T-helper 1 cell treated with Interleukin-12 subunit alpha and Interleukin-12 subunit beta and Interleukin-4 antibody, amounts not matched to agents 30 ng/mL and 1 ng/mL, for 36 hours (primary cell): Measurements from ENCODE around the gene ZNF613. TPM values are rescaled to one million over a fixed set of nuclear protein-coding genes. Genes with fewer than 3 reads are reported as not detected.

Experiments
- intact Hi-C: fragments of 100-400 bp; cut with micrococcal nuclease; formaldehyde crosslinking; loops from one replicate; pipeline ENCODE4 v1.15.1; 2024
- total RNA-seq: library from RNA; stranded (reverse); gene quantifications from 2 replicates; pipeline ENCODE4 v1.2.3, GENCODE V29; 2022

Gene ZNF613
- total RNA-seq: 5.2 and 5.5 TPM in 2 replicates

DNA sequence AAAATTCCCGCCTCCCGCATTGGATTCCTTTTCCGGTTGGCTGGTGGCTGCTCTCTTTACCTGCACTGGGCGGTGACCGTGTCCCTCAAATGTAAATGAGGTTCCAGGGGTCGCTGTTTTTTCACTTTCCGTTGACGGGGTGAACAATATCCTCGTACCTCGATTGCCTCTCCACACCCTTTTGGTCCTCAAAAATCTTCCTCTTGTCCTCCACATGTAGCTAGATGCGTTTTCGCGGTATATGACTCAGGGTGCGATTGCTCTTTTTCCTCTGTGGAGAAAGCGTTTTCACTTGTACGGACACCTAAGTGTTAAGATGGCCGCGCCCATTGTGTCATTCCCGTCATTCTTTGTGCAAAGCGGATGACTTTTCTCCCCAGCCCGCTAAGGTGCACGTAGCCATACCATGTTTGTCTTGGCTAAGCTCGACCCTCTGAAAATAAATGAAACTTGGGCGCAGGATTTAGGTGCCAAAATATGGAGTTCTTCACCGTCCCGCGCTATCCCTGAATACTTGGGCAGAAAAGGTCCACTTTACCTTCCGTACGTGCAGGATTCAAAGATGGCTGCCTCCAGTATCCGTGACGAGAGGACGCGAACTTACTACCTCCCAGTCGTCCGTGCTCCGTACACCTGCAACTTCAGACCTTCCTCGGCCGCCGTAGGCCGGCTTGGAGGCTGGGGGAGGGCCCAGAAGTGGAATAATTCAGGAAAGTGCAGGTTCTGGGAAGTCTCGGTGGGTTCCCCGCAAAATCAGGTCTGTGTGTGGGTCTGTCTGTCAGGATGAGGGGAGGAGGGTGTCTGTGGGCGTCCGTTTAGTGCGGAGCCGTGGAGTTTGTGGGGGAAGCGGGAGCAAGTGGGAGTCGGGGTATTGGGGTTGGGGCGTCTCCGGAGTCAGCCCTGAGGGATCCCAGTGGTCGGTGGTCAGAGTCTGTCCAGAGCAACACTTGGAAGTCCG lies at the start of gene ZNF613:
Gene ZNF613 (plus strand): TSS at position 689 of the 958 bp plus-strand sequence. CDS start 8,749 bp downstream, outside the sequence.
- intact Hi-C loops: loop anchor here (1.0 to 5.0 kb wide), 12 partner anchors 22 to 1406 kb away; partner anchors contain the start of genes ZNF350, ZNF432, ZNF614 and ZNF615

- intact Hi-C loops: no loop called here
These were observed 44.8 kb upstream of the ZNF613 start for GRCh38 chr19:51882518-51882917.

GRCh38 chr19:51884713-51885112 lies 42.6 kb upstream of the ZNF613 start:
- intact Hi-C loops: no loop called here

- intact Hi-C loops: no loop called here
These were observed 39.5 kb upstream of the ZNF613 start, which contains the start of gene ZNF577 for GRCh38 chr19:51887522-51888498. Gene ZNF577 (minus strand): TSS chr19:51887951. CDS start chr19:51880382, 7,569 bp downstream.

- intact Hi-C loops: no loop called here
These were observed 37.3 kb upstream of the ZNF613 start for GRCh38 chr19:51889934-51890333.

DNA sequence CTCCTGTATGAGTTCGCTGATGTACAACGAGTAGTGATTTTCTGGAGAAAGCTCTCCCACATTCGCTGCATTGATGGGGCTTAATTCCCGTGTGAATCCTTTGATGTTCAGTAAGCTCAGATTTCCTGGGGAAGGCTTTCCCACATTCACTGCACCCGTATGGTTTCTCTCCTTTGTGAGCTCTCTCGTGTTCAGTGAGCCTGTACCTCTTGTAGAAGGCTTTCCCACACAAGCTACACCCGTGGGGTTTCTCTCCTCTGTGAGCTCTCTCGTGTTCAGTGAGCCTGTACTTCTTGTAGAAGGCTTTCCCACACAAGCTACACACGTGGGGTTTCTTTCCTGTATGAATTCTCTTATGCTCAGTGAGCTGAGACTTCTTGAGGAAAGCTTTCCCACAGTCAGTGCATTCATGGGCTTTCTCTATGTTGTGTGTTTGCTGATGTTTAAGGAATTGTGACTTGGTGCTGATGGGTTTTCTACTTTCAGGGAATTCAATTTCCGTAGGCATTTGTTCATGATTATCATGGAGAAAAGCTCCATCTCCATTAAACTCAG lies 36.0 kb upstream of the ZNF613 start:
- intact Hi-C loops: no loop called here

- intact Hi-C loops: loop anchor here (10.0 kb wide), 1 partner anchor 507 kb away; the partner anchor contains the start of gene C19orf84
These were observed 25.4 kb upstream of the ZNF613 start for GRCh38 chr19:51901860-51902259.

- intact Hi-C loops: loop anchor here (10.0 kb wide), 1 partner anchor 508 kb away; the partner anchor contains the start of gene C19orf84
These were observed 24.1 kb upstream of the ZNF613 start for GRCh38 chr19:51903192-51903591.

DNA sequence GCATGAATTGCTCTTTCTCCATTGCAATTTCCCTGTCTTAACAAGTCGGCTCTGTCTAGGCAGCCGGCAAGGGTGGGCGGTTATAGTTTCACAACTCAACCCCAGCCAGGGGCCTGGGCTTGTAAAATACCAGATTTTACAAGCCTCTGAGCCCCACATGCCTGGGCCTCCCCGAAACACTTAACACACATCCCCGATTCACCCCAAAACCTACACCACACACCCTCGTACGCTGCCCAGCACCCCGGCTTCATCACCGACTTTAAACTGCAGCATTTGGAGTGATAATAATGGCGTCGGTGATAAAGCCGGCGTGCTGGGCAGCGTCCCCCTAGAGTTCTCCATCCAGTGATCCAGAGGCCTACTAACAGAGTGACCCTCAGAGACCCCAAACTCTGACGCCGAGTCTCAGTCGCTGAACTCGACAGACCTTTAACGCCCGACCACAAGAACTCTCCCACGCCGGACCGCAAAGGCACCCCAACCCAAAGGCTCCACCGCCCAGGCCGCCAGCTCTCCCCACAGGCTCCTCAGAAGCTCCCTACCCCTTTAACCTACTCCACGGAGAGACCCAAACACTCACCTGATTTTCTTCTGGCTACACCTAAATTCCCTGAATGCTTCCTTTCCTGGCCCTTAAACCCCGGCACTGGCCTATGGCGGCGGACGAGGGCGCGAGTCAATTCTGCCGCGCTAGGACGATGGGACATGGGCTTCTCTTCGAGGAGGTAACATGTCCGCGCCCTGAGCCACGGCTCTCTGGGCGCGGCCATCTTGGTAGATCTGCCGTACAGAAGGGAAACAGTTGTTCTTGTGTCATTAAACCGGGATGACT lies 22.7 kb upstream of the ZNF613 start, which contains the start of gene ZNF649:
Gene ZNF649 (minus strand): TSS at position 687 of the 835 bp plus-strand sequence. CDS start 4,910 bp downstream, outside the sequence.
- intact Hi-C loops: loop anchor here (1.0 to 10.0 kb wide), 4 partner anchors 23 to 510 kb away; partner anchors contain the start of genes C19orf84, ZNF350 and ZNF613

DNA sequence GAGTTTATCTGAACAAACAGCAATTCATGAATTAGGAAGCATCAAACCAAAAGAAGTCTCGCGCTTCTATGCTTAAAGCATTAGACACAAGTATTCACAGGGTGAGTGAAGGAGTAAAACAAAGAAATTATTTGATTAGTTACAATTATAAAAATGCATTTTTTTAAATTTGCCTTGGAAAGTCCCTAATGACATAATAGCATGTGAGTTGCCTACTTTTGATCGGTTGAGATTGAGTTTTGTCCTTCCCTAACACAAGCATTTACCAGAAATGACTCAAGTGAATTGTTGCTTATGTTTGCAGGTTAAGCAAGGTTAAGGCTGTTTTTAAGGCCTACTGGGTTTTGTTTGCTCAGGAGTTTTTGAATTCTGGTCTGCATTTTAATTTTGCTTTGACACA lies 22.1 kb upstream of the ZNF613 start:
- intact Hi-C loops: loop anchor here (1.0 to 10.0 kb wide), 4 partner anchors 22 to 510 kb away; partner anchors contain the start of genes C19orf84, ZNF350 and ZNF613

- intact Hi-C loops: loop anchor here (1.0 to 10.0 kb wide), 4 partner anchors 22 to 511 kb away; partner anchors contain the start of genes C19orf84, ZNF350 and ZNF613
These were observed 21.6 kb upstream of the ZNF613 start for GRCh38 chr19:51905639-51906038.

GRCh38 chr19:51906108-51906507 lies 21.2 kb upstream of the ZNF613 start:
- intact Hi-C loops: loop anchor here (10.0 kb wide), 1 partner anchor 511 kb away; the partner anchor contains the start of gene C19orf84

GRCh38 chr19:51907981-51908380 lies 19.3 kb upstream of the ZNF613 start:
- intact Hi-C loops: loop anchor here (10.0 kb wide), 1 partner anchor 513 kb away; the partner anchor contains the start of gene C19orf84

DNA sequence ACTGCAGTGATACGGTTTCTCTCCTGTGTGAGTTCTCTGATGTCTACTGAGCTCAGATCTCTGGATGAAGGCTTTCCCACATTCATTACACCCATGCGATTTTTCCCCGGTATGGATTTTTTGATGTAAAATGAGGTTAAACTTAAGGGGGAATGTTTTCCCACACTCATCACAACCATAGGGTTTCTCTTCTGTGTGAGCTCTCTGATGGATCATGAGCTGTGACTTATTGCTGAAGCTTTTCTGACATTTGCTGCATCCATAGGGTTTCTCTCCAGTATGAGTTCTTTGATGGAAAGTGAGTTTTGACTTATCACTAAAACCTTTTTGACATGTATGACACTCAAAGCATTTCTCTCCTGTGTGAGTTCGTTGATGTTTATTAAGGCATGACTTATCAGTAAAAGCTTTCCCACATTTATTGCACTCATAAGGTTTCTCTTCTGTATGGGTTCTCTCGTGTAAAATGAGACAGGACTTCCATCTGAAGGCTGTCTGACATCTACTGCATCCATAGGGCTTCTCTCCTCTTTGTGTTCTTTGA lies 11.9 kb upstream of the ZNF613 start:
- intact Hi-C loops: no loop called here

DNA sequence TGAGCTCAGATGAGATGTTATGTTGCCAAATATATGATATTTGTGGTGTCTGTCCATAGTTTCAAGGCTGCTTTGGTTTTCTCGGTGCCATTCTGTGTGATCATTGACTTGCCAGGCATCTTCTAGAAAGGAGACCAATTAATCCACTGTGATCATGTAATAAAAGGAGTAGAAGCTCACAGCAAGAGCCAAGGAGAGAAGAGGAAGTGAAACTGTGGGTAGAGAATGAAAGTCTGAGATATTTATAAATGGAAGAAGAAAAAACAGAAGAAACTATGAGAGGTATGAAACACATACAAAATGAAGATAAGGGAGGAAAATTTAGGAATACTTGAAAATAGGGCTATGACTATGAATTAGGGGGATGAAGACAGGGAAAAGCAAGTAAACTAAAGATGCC lies 11.1 kb upstream of the ZNF613 start:
- intact Hi-C loops: no loop called here

DNA sequence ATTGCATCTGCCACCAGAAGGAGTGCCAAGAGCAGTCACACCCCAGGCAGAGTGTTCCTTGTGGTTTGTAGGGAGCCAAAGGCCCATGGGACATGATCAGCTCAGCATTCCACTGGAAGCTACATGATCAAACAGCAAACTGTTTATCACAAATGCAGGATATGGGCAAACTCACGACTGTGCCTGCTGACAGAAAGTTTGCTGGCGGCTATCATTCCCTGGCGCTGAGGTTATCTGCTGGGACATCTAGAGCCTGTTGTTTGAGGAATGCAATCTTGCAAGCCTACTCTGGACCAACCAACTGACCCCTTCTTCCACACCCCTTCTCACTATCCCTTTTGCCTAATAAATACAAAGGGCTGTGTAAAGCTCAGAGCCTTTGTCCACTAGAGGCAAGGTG lies 7.7 kb upstream of the ZNF613 start:
- intact Hi-C loops: no loop called here

DNA sequence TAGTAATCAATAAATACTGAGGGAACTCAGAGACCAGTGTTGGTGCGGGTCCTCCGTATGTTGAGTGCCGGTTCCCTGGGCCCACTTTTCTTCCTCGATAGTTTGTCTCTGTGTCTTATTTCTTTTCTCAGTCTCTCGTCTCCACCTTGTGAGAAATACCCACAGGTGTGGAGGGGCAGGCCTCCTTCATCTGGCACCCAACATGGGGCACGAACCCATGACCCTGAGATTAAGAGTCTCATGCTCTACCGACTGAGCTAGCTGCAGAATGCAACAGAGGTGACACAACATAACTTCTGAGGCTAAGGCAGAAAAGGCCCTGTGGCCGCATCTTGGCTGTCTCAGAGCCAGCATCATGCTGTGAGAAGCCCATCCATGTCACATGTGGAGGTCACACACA lies 5.3 kb upstream of the ZNF613 start:
- intact Hi-C loops: no loop called here

GRCh38 chr19:51926426-51926783 lies 867 bp upstream of the ZNF613 start:
- intact Hi-C loops: loop anchor here (2.0 to 5.0 kb wide), 2 partner anchors 311 to 1406 kb away; partner anchors contain the start of gene ZNF845

GRCh38 chr19:51927859-51928258 lies 587 bp downstream of the ZNF613 start:
- intact Hi-C loops: loop anchor here (1.0 to 5.0 kb wide), 12 partner anchors 23 to 1405 kb away; partner anchors contain the start of genes ZNF350, ZNF432, ZNF614 and ZNF615
